GM10248 (cell line): ENCODE data around the gene AMER2.

Source experiments
- CTCF ChIA-PET: fragments of 300-600 bp; sonication (Branson Sonifier 250); formaldehyde crosslinking; extraction: SDS; loops from one replicate; lab custom pipeline; 2021; ENCODE audit warnings: antibody characterized with exemption; lab: Yijun Ruan, JAX
- POLR2A ChIA-PET: fragments of 350-650 bp; sonication (Branson Sonifier 250); formaldehyde crosslinking; extraction: SDS; loops from one replicate; lab custom pipeline; 2020; ENCODE audit warnings: antibody characterized with exemption; lab: Yijun Ruan, JAX
- DNase-seq: peaks from one replicate; pipeline ENCODE4 v3.0.0; 2012; ENCODE audit errors: extremely low spot score
- CTCF ChIP-seq: IDR thresholded peaks from 2 replicates; pipeline ENCODE4 v1.5.1; 2012; ENCODE audit warnings: mild to moderate bottlenecking, low read depth; ENCODE audit errors: extremely low read depth, missing control alignments, control extremely low read depth

AMER2 gene

GRCh38 chr13:25190256-25190655 is 18.2 kb upstream of the AMER2 start:
- CTCF ChIA-PET = interaction anchor here (1.2 to 3.1 kb wide), 4 partner anchors 10 to 77 kb away, joined by 4 to 11 read pairs (median 6); no protein-coding TSS in a partner anchor
- POLR2A ChIA-PET = no interaction called here
- DNase-seq = no peak
- TF ChIP-seq CTCF = no peak

- POLR2A ChIA-PET = no interaction called here
- no peak for TF ChIP-seq CTCF
- DNase-seq = no peak
- CTCF ChIA-PET = interaction anchor here (1.0 to 3.1 kb wide), 2 partner anchors 13 to 74 kb away, joined by 5 to 11 read pairs; no protein-coding TSS in a partner anchor
Measured at GRCh38 chr13:25187596-25187995, 15.5 kb upstream of the AMER2 start.

- TF ChIP-seq CTCF = no peak
- POLR2A ChIA-PET = no interaction called here
Measured at GRCh38 chr13:25186187-25186586, 14.1 kb upstream of the AMER2 start.

DNA sequence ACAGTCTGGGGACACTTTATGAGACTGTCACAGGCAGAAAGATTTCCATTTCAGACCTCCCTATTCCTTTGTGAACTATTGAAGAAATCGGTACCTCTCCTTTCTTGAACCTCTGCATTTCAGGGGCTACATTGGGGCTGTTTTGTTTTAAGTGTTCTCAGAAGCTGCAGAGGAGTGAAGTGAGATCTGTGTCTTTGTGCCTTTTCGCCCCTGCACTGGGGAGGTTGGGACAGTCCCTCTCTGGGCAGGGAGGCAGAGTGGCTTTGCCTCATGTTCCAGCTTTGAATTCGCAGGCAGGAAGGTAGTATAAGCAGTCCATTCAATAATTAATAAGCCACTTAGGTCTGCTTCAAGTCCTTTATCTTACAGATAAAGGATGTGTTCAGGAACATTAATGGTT is 9.5 kb upstream of the AMER2 start:
- no peak for TF ChIP-seq CTCF
- ChIA-PET CTCF (interaction anchor here (1.4 to 2.1 kb wide), 7 partner anchors 9 to 127 kb away, joined by 4 to 5 read pairs (median 5); partner anchors contain the start of gene AMER2), POLR2A (no interaction called here)
- peak; percentile 38 for DNase-seq

More at GRCh38 chr13:25186187-25186586, 14.1 kb upstream of the AMER2 start:
- DNase-seq = peak; percentile 64
- CTCF ChIA-PET = interaction anchor here (1.0 to 1.6 kb wide), 4 partner anchors 10 to 72 kb away, joined by 3 to 7 read pairs (median 3); no protein-coding TSS in a partner anchor

DNA sequence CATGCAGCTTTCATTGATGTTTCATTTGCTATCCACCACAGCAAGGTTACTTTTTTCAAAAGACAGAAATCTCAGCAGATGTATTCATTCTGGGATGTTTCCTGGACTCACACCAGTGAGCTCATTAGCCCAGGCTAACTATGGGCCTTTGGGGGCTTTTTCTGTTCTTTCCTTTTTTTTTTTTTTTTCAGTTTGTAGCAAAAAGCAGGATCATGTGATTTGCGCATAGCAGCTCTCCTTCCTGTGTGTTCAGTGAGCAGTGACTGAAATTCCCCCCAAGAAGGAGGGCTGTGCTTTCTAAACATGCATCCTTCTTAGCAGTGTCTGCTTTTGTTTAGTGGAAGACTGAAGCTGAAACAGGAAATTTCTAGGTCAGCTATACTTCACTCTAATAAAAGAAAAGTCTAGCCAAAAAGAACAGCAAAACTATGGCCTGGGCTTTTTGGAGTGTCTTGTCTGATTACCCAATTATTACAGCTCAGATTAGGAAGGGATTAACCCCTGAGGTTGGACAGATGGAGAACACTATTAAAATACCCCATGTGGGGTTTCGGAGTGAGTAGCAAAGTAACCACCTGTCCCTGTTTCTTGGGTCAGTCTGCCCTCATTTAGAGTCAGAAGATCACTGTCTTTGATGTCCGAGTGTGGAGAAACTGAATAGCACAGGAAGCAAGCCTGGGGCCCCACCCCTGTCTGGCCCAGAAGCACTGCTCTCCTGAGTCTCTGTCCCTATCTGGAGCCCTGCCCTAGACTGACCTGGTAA is 8.9 kb upstream of the AMER2 start:
- ChIA-PET CTCF (interaction anchor here (1.0 to 2.1 kb wide), 13 partner anchors 8 to 1004 kb away, joined by 3 to 5 read pairs (median 4); partner anchors contain the start of gene AMER2), POLR2A (no interaction called here)

More for the DNA sequence above, 8.9 kb upstream of the AMER2 start:
- TF ChIP-seq CTCF = no peak
- peak; percentile 57 for DNase-seq
